OCI-LY3 (cell line): ENCODE results near the gene KRTAP5-9.
"Not testable (repeated sequence)": the region's sequence is repeated elsewhere in the genome, so short reads cannot be mapped to it uniquely, and the experiment has no call there.

Experiments
- H2AFZ ChIP-seq: fragments of 200-600, 300-600 bp; shearing (Covaris generic); 2 replicates; pipeline ENCODE4 v1.6.0; 2014; ENCODE audit warnings: antibody characterized with exemption, low read depth, low read length
- H3K27ac ChIP-seq: fragments of 200-600, 300-600 bp; sonication (generic); 2 replicates; pipeline ENCODE4 v1.5.1; 2014; ENCODE audit warnings: mild to moderate bottlenecking, low read length, moderate library complexity, mixed read lengths
- H3K27me3 ChIP-seq: fragments of 200-600, 300-600 bp; sonication (generic); 2 replicates; pipeline ENCODE4 v1.6.1; 2014; ENCODE audit warnings: low read depth, low read length, mixed read lengths
- H3K36me3 ChIP-seq: fragments of 200-600, 300-600 bp; sonication (generic); replicated peaks from 2 replicates; pipeline ENCODE3; 2014; ENCODE audit warnings: low read depth, low read length, mixed read lengths
- H3K4me1 ChIP-seq: fragments of 300-600, 200-600 bp; sonication (generic); 2 replicates; pipeline ENCODE4 v1.6.1; 2014; ENCODE audit warnings: low read length, mixed read lengths
- H3K4me2 ChIP-seq: fragments of 200-600, 300-600 bp; sonication (generic); 2 replicates; pipeline ENCODE4 v1.6.1; 2014; ENCODE audit warnings: low read length, mixed read lengths
- H3K4me3 ChIP-seq: fragments of 300-600, 200-600 bp; sonication (generic); 2 replicates; pipeline ENCODE4 v1.5.1; 2014; ENCODE audit warnings: antibody characterized with exemption, mild to moderate bottlenecking, low read length, moderate library complexity
- H3K79me2 ChIP-seq: fragments of 300-600, 200-600 bp; shearing (Covaris generic); 2 replicates; pipeline ENCODE4 v1.6.1; 2014; ENCODE audit warnings: mild to moderate bottlenecking, low read length, mixed read lengths
- H3K9ac ChIP-seq: fragments of 300-600, 200-600 bp; shearing (Covaris generic); 2 replicates; pipeline ENCODE4 v1.6.0; 2014; ENCODE audit warnings: mild to moderate bottlenecking, low read length, moderate library complexity
- H3K9me3 ChIP-seq: fragments of 200-600, 300-600 bp; shearing (Covaris generic); 2 replicates; pipeline ENCODE4 v1.6.1; 2014; ENCODE audit warnings: low read length, mixed read lengths; ENCODE audit not compliant: insufficient read depth
- H4K20me1 ChIP-seq: fragments of 200-600, 300-600 bp; sonication (generic); 2 replicates; pipeline ENCODE4 v1.6.1; 2016; ENCODE audit warnings: low read length, mixed read lengths; ENCODE audit not compliant: insufficient read depth
- EZH2phosphoT487 ChIP-seq: fragments of 200-600 bp; shearing (Covaris generic); IDR thresholded peaks from 2 replicates; pipeline ENCODE4 v1.6.1; 2018; ENCODE audit warnings: antibody characterized with exemption, mixed run types, low read depth
- TF ChIP-seq, protein P1 (sequence below): fragments of 200-600, 300-600 bp; sonication (generic); IDR thresholded peaks from 2 replicates; pipeline ENCODE4 v1.5.1; 2014; ENCODE audit warnings: antibody characterized with exemption, low read length, low read depth

Gene KRTAP5-9

DNA sequence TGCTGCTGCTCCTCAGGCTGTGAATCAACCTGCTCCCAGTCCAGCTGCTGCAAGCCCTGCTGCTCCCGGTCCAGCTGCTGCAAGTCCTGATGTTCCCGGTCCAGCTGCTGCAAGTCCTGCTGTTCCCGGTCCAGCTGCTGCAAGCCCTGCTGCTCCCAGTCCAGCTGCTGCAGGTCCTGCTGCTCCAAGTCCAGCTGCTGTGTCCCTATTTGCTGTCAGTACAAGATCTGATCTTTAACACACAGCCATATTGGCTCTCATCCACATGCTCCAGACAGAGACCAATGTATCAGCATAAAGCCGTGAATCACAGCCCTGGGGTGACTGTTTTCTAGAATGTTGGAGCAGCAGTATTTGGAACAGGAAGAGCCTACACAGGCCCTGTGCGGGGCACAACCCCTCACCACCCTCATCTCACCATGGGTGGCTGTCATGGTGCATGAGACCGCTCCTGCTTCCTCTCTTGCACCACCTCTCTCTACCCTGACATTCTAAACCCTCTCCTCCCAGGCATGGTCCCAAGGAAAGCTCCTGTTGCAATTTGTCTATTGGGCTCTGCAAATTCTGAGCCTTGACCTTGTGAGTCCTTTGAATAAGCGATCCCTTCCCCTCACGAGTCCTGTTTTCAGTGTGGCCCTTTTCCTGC lies 20.6 kb downstream of the KRTAP5-9 start:
- Histone ChIP-seq H3K9me3 (no peaks in the 10 kb centered on the region), H3K27ac (no peak overlapping the region), H3K9ac (no peak overlapping the region), H2AFZ (no peak overlapping the region), H3K27me3 (peaks cover 27% of the 10 kb centered on the region), H3K4me3 (no peak overlapping the region), H4K20me1 (no peaks in the 10 kb centered on the region), H3K79me2 (no peaks in the 10 kb centered on the region), H3K4me1 (no peaks in the 10 kb centered on the region; the same call in 1 of the 2 replicates), H3K36me3 (no peaks in the 10 kb centered on the region), H3K4me2 (no peak overlapping the region)
- TF ChIP-seq, protein P1, sequence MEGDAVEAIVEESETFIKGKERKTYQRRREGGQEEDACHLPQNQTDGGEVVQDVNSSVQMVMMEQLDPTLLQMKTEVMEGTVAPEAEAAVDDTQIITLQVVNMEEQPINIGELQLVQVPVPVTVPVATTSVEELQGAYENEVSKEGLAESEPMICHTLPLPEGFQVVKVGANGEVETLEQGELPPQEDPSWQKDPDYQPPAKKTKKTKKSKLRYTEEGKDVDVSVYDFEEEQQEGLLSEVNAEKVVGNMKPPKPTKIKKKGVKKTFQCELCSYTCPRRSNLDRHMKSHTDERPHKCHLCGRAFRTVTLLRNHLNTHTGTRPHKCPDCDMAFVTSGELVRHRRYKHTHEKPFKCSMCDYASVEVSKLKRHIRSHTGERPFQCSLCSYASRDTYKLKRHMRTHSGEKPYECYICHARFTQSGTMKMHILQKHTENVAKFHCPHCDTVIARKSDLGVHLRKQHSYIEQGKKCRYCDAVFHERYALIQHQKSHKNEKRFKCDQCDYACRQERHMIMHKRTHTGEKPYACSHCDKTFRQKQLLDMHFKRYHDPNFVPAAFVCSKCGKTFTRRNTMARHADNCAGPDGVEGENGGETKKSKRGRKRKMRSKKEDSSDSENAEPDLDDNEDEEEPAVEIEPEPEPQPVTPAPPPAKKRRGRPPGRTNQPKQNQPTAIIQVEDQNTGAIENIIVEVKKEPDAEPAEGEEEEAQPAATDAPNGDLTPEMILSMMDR, result no peak
- TF ChIP-seq EZH2phosphoT487, result no peak

DNA sequence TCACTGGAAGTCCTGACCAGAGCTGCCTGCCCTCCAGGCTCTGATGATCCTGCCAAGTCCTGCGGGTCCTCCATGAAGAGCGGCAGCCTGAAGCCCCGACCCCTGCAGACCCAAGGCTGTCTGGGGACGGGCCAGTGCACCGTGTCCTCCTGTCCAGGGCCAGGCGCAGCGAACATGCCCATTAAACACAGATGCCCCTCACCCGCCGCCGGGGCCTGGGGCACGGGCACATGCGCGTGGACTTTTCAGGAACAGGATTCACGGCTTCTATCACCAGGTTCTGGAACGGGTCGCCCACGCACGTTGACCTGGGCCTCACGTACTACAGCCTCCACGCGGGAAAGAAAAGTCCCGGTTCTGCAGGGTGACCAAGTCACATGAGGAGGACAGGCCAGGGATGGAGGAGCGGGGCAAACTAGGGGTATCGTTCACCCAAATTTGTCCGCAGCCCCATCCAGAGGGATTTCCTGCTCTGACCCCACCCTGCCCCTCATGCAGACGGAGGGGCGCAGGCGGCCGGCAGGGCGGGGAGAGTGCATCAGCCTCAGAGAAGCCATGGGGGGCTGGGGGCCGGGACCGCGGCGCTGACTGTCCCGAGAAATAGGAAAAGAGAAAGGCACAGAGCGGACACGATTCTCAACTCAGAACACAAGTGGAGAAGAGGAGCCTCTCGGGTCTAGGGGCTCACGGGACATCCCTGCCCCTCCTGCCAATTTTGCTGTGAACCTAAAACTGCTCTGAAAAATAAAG lies 23.1 kb downstream of the KRTAP5-9 start:
- H3K9me3 ChIP-seq, H3K36me3 ChIP-seq, H2AFZ ChIP-seq, H3K4me1 ChIP-seq, H4K20me1 ChIP-seq, H3K9ac ChIP-seq, H3K79me2 ChIP-seq, H3K4me3 ChIP-seq, H3K27ac ChIP-seq, H3K4me2 ChIP-seq: not testable (repeated sequence)
- peaks cover 32% of the 10 kb centered on the region for H3K27me3 ChIP-seq

DNA sequence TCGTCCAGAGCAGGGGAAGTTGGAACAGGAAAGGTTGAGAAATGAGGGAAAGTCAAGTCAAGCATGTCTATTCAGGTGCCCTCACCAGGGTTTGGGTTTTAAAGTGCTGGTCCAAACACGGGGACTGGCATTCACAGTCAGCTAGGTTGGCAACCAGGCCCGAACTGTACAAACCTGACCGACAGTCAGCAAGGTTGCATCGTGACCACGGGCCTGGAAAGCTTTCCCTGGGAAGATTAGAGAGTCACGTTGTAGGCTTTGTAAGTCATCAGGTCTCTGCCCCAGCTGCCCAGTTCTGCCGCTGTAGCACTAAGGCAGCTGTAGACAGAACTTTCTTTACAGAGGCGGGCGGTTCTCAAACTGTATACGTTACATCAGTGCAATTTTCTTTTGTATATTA lies 24.6 kb downstream of the KRTAP5-9 start:
- TF ChIP-seq, protein P1, result no peak
- Histone ChIP-seq H3K36me3 (no peaks in the 10 kb centered on the region), H3K9ac (no peak overlapping the region), H4K20me1 (no peaks in the 10 kb centered on the region), H3K79me2 (no peaks in the 10 kb centered on the region), H2AFZ (no peak overlapping the region), H3K4me2 (no peak overlapping the region), H3K27me3 (peaks cover 33% of the 10 kb centered on the region), H3K9me3 (no peaks in the 10 kb centered on the region), H3K27ac (no peak overlapping the region), H3K4me1 (no peaks in the 10 kb centered on the region; the same call in 1 of the 2 replicates), H3K4me3 (no peak overlapping the region)

DNA sequence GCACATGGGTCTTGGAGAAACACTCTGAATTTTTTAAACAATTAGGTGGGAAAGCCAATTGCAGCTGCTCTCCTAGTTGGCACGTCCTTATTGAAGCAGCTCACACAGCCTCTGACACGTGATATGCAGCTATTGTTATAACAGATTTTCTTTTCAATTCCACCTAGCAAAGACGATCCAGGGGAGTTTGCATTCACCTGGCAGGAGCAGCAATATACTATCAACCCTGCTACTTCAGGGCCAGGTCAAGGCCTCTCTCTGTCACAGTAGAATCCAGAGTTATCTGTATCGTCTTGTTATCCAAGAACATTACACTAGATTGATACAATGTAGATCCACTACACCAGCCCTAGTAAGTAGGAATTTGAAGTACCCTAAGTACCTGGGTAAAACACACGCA lies 26.2 kb downstream of the KRTAP5-9 start:
- Histone ChIP-seq H2AFZ (no peak overlapping the region), H3K4me2 (no peak overlapping the region), H3K27me3 (peaks cover 30% of the 10 kb centered on the region), H3K27ac (no peak overlapping the region), H4K20me1 (no peaks in the 10 kb centered on the region), H3K9me3 (no peaks in the 10 kb centered on the region), H3K79me2 (no peaks in the 10 kb centered on the region), H3K36me3 (no peaks in the 10 kb centered on the region), H3K4me3 (no peak overlapping the region), H3K9ac (no peak overlapping the region), H3K4me1 (no peaks in the 10 kb centered on the region; the same call in 1 of the 2 replicates)
- no peak for TF ChIP-seq EZH2phosphoT487
- TF ChIP-seq, protein P1, result no peak
